HFFc6 (cell line): ENCODE data around the gene ANO6. TPM values are rescaled to one million over a fixed set of nuclear protein-coding genes. Genes with fewer than 3 reads are reported as not detected.
"Not testable (repeated sequence)": the region's sequence is repeated elsewhere in the genome, so short reads cannot be mapped to it uniquely, and the experiment has no call there.

Source experiments
- DNase-seq: peaks from one replicate; pipeline ENCODE4 v3.0.0-alpha.2; 2018
- H3K27ac Mint-ChIP-seq: 2 replicates; pipeline ENCODE4 v1.8.0; 2020; ENCODE audit warnings: mild to moderate bottlenecking, mixed read lengths
- H3K27me3 Mint-ChIP-seq: 2 replicates; pipeline ENCODE4 v1.8.0; 2021; ENCODE audit warnings: mild to moderate bottlenecking, moderate library complexity, mixed read lengths; ENCODE audit not compliant: insufficient read depth
- H3K36me3 Mint-ChIP-seq: 2 replicates; pipeline ENCODE4 v1.8.0; 2021; ENCODE audit warnings: low read depth, mixed read lengths
- H3K4me1 Mint-ChIP-seq: 2 replicates; pipeline ENCODE4 v1.8.0; 2020; ENCODE audit warnings: low read depth, mixed read lengths
- H3K4me3 Mint-ChIP-seq: 2 replicates; pipeline ENCODE4 v1.8.0; 2020; ENCODE audit warnings: mild to moderate bottlenecking, moderate library complexity, mixed read lengths
- H3K9me3 Mint-ChIP-seq: 2 replicates; pipeline ENCODE4 v1.8.0; 2020; ENCODE audit warnings: mild to moderate bottlenecking, mixed read lengths
- CTCF ChIP-seq: fragments of 200-600 bp; sonication (generic); IDR thresholded peaks from 2 replicates; pipeline ENCODE4 v1.5.0; 2021; ENCODE audit warnings: antibody characterized with exemption, mild to moderate bottlenecking
- total RNA-seq, 6 experiments: library from RNA; stranded (reverse); fragmentation: NEBNext Ultra II Directional; extraction: Animal tissue kit (Norgen Biotek cat#: 25700); gene quantifications; 2 replicates in 1 of 6; 3 replicates in 5 of 6; pipeline ENCODE4 v1.2.3, GENCODE V29; 2021

Gene ANO6
- total RNA-seq, 6 experiments from 2014 or later: 44.4 to 58.6 (median 53.3) TPM

DNA sequence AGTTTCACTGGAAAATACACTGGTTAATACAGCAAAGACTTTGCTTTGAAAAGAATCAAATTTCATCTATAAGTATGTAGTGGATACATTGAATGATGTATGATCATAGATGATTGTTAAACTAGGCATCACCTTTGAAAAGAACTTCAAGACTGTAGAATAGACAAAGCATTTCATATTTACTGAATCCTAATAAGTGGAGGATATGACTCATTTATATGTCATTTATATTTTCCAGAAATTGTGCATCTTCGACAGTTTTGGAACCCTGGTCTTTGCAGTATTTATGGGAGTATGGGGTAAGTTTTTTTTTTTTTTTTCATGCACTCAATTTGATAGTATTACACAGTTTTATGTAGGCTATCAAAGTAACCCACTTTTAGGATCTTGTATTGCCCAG is 161.9 kb downstream of the ANO6 start:
- Mint-ChIP-seq H3K4me1 (peaks cover 49% of the 10 kb centered on the region), H3K27ac (0 out of 2 replicates have a peak overlapping the region, but pooled peaks have one; percentile 16), H3K9me3 (no peaks in the 10 kb centered on the region), H3K4me3 (no peak overlapping the region), H3K36me3 (peaks cover 23% of the 10 kb centered on the region), H3K27me3 (no peaks in the 10 kb centered on the region)
- no peak for DNase-seq
- TF ChIP-seq CTCF: no peak

- no peak overlapping the region for H3K4me3 Mint-ChIP-seq
- H3K27ac Mint-ChIP-seq: no peak overlapping the region
- no peaks in the 10 kb centered on the region for H3K9me3 Mint-ChIP-seq
- peaks cover 27% of the 10 kb centered on the region for H3K36me3 Mint-ChIP-seq
- H3K4me1 Mint-ChIP-seq: peaks cover 49% of the 10 kb centered on the region
- H3K27me3 Mint-ChIP-seq: no peaks in the 10 kb centered on the region
- peak; percentile 12 for DNase-seq
- TF ChIP-seq CTCF: no peak
Observed at GRCh38 chr12:45379261-45379660, 163.4 kb downstream of the ANO6 start.

- H3K4me3 Mint-ChIP-seq: no peak overlapping the region
- no peaks in the 10 kb centered on the region for H3K27me3 Mint-ChIP-seq
- peaks cover 35% of the 10 kb centered on the region for H3K36me3 Mint-ChIP-seq
- peak overlapping the region; percentile 10; the same call in 1 of the 2 replicates for H3K27ac Mint-ChIP-seq
- no peak for TF ChIP-seq CTCF
- peaks cover 49% of the 10 kb centered on the region for H3K4me1 Mint-ChIP-seq
- DNase-seq: peak; percentile 20
- H3K9me3 Mint-ChIP-seq: no peaks in the 10 kb centered on the region
Observed at GRCh38 chr12:45381351-45381750, 165.5 kb downstream of the ANO6 start.

DNA sequence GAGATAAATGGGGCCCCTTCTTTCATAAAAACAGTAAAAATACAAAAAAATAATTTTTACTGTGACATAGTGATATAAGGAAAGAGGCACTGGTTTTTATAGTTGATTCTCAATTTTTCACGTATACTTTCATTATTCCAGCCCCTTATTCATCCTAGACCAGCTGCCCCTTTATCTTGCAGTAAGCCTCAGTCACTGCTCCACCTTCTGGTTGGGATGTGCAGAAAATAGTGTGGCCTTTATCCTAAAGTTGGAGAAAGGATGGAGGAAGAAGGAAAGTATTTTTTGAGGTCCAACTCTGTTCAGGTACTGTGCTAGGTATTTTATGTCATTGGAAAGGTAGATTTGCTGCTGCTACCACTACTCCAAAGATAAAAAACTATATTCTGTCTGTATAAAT is 172.7 kb downstream of the ANO6 start:
- Mint-ChIP-seq H3K36me3 (peaks cover 34% of the 10 kb centered on the region), H3K27ac (no peak overlapping the region), H3K4me1 (0 out of 2 replicates have a peak, but pooled peaks cover 4% of the 10 kb centered on the region), H3K9me3 (peaks cover 4% of the 10 kb centered on the region; the same call in 1 of the 2 replicates), H3K27me3 (no peaks in the 10 kb centered on the region; the same call in 1 of the 2 replicates), H3K4me3 (no peak overlapping the region)
- peak; percentile 80 for TF ChIP-seq CTCF
- peak; percentile 42 for DNase-seq

- H3K9me3 Mint-ChIP-seq: peaks cover 10% of the 10 kb centered on the region
- H3K27ac Mint-ChIP-seq: no peak overlapping the region
- H3K4me1 Mint-ChIP-seq: 0 out of 2 replicates have a peak, but pooled peaks cover 4% of the 10 kb centered on the region
- H3K4me3 Mint-ChIP-seq: no peak overlapping the region
- H3K27me3 Mint-ChIP-seq: no peaks in the 10 kb centered on the region; the same call in 1 of the 2 replicates
- TF ChIP-seq CTCF: no peak
- no peak for DNase-seq
- H3K36me3 Mint-ChIP-seq: peaks cover 35% of the 10 kb centered on the region
Observed at GRCh38 chr12:45389426-45389825, 173.5 kb downstream of the ANO6 start.

- not testable (repeated sequence) for DNase-seq, H3K27ac Mint-ChIP-seq, H3K4me1 Mint-ChIP-seq, H3K4me3 Mint-ChIP-seq, H3K27me3 Mint-ChIP-seq
- peaks cover 52% of the 10 kb centered on the region for H3K36me3 Mint-ChIP-seq
- peaks cover 24% of the 10 kb centered on the region for H3K9me3 Mint-ChIP-seq
Observed at GRCh38 chr12:45397499-45397898, 181.6 kb downstream of the ANO6 start.
